Kidney (tissue), 14 donors: ENCODE measurements around the gene GPR137B. TPM values are rescaled to one million over a fixed set of nuclear protein-coding genes. Genes with fewer than 3 reads are reported as not detected.

ENCODE experiments used
- DNase-seq, 5 donors: peaks; one replicate each; pipeline ENCODE4 v3.0.0-alpha.2; 2013 to 2020
- FAIRE-seq: peaks from 2 replicates; lab custom pipeline; 2012; peaks lifted over from hg19 to GRCh38; lab: Jason Lieb, UNC
- H3K27ac ChIP-seq, 2 donors: one replicate each; pipeline ENCODE4 v1.7.0; 2013; ENCODE audit warnings: low read depth in 2 of 2, low read length in 2 of 2, inconsistent platforms in 1 of 2
- H3K27me3 ChIP-seq: one replicate; pipeline ENCODE4 v1.7.1; 2013; ENCODE audit warnings: low read length, inconsistent platforms; ENCODE audit not compliant: control insufficient read depth, insufficient read depth
- H3K36me3 ChIP-seq, 3 donors: one replicate each; pipeline versions ENCODE4 v1.7.0 to v1.7.1; 2013; ENCODE audit warnings: low read length in 3 of 3, control low read depth in 1 of 3, inconsistent platforms in 1 of 3; ENCODE audit not compliant: insufficient read depth in 3 of 3, control insufficient read depth in 2 of 3
- H3K4me1 ChIP-seq, 3 donors: one replicate each; pipeline versions ENCODE4 v1.7.0 to v1.7.1; 2013; ENCODE audit warnings: low read length in 3 of 3, inconsistent platforms in 1 of 3, low read depth in 1 of 3; ENCODE audit not compliant: control insufficient read depth in 2 of 3, insufficient read depth in 2 of 3
- H3K4me3 ChIP-seq, 3 donors: one replicate each; pipeline versions ENCODE4 v1.7.0 to v1.8.1; 2013; ENCODE audit warnings: low read length in 3 of 3, control low read depth in 1 of 3, inconsistent platforms in 1 of 3
- H3K9ac ChIP-seq, 3 donors: one replicate each; pipeline versions ENCODE4 v1.7.0 to v1.7.1; 2013; ENCODE audit warnings: low read length in 3 of 3, control low read depth in 1 of 3, inconsistent platforms in 1 of 3
- H3K9me3 ChIP-seq, 3 donors: one replicate each; pipeline versions ENCODE4 v1.7.0 to v1.7.1; 2013; ENCODE audit warnings: low read length in 3 of 3, control low read depth in 1 of 3, inconsistent platforms in 1 of 3; ENCODE audit not compliant: control insufficient read depth in 2 of 3, insufficient read depth in 1 of 3
- CTCF ChIP-seq: IDR thresholded peaks from 3 replicates; pipeline ENCODE4 v1.5.1; 2012; ENCODE audit warnings: mild to moderate bottlenecking, moderate library complexity, borderline replicate concordance; ENCODE audit not compliant: insufficient read depth; ENCODE audit errors: extremely low read depth
- intact Hi-C: fragments of 100-400 bp; cut with DNase I; formaldehyde crosslinking; loops from one replicate; pipeline ENCODE4 v1.11.1; 2022
- polyA plus RNA-seq: library from polyadenylated mRNA; stranded (reverse); fragments of 350-450 nt; fragmentation: Illumina TruSeq; extraction: RNeasy Lipid Tissue Mini Kit (QIAGEN cat#74804); gene quantifications from one replicate; pipeline ENCODE4 v1.2.3, GENCODE V29; 2014; ENCODE audit warnings: low read depth, low replicate concordance; ENCODE audit not compliant: insufficient read depth
- total RNA-seq: library from RNA; stranded (reverse); fragmentation: NEBNext Ultra II Directional; extraction: Animal tissue kit (Norgen Biotek cat#: 25700); gene quantifications from one replicate; pipeline ENCODE4 v1.2.1, GENCODE V29; 2021
- donor health status: control.
- donor health status: control.
- donor health status: control.
- donor health status: control.
- donor health status: control.
- donor health status: DM: yes; HTN: yes; CAD: no.
- donor health status: Normal renal cell carcinoma (clear cell type).

Gene GPR137B
- total and polyA plus RNA-seq, 2 donors from 2014 or later: 22.2 to 31.4 TPM

- Histone ChIP-seq H3K9me3 (no peaks in the 10 kb centered on the region), H3K4me3 (no peak overlapping the region), H3K36me3 (no peaks in the 10 kb centered on the region), H3K9ac (no peak overlapping the region), H3K4me1 (no peaks in the 10 kb centered on the region), H3K27ac (no peak overlapping the region), H3K27me3 (no peaks in the 10 kb centered on the region)
- DNase-seq: no peak
- intact Hi-C loops: no loop called here
- TF ChIP-seq CTCF: no peak
- FAIRE-seq: no peak
Measured at GRCh38 chr1:236247286-236247685, 104.9 kb downstream of the GPR137B start.

- intact Hi-C loops: no loop called here
- Histone ChIP-seq H3K27me3 (no peaks in the 10 kb centered on the region), H3K4me3 (no peak overlapping the region), H3K4me1 (no peaks in the 10 kb centered on the region), H3K9me3 (no peaks in the 10 kb centered on the region), H3K9ac (no peak overlapping the region), H3K36me3 (no peaks in the 10 kb centered on the region), H3K27ac (no peak overlapping the region)
- FAIRE-seq (no peak), DNase-seq (no peak)
- TF ChIP-seq CTCF: no peak
Measured at GRCh38 chr1:236251587-236251986, 109.2 kb downstream of the GPR137B start.

- no peak for TF ChIP-seq CTCF
- no peak overlapping the region for H3K9ac ChIP-seq
- H3K9me3 ChIP-seq: peaks cover 0 to 9% (median 0%) of the 10 kb centered on the region in 3 donors
- DNase-seq (no peak), FAIRE-seq (no peak)
- H3K4me3 ChIP-seq: no peak overlapping the region
- intact Hi-C loops: no loop called here
- no peak overlapping the region for H3K27ac ChIP-seq
- H3K4me1 ChIP-seq: no peaks in the 10 kb centered on the region
- no peaks in the 10 kb centered on the region for H3K36me3 ChIP-seq
- H3K27me3 ChIP-seq: no peaks in the 10 kb centered on the region
Measured at GRCh38 chr1:236253119-236253518, 110.8 kb downstream of the GPR137B start.
